T-helper 2 cell (primary cell): ENCODE data around the gene UAP1.
A peak's percentile ranks its signal among the peaks of the same experiment; 100 is the strongest.

Experiments used
- DNase-seq, 5 experiments: peaks; one replicate each; pipeline versions ENCODE4 v3.0.0 to v3.0.0-alpha.2; 2012 to 2022
- total RNA-seq, 2 donors: gene quantifications; one replicate each; lab custom pipeline; 2026; lab: John Stamatoyannopoulos, UW

UAP1 gene
- total RNA-seq: 38.7 to 124 reads per million in 2 donors

GRCh38 chr1:162561616-162562469 lies at the start of gene UAP1:
Gene UAP1, plus strand, starts transcription at chr1:162561722. Its CDS starts 4,347 bp downstream, at chr1:162566069.
- peak in 1 of 5 experiments; percentile 75 for DNase-seq

- no peak for DNase-seq
These were observed 34.2 kb upstream of the UAP1 start for GRCh38 chr1:162527314-162527713.

- no peak for DNase-seq
These were observed 31.1 kb upstream of the UAP1 start for GRCh38 chr1:162530307-162530987.

- DNase-seq: no peak
These were observed 30.6 kb upstream of the UAP1 start for GRCh38 chr1:162530988-162531319.

GRCh38 chr1:162535501-162535900 lies 26.0 kb upstream of the UAP1 start:
- DNase-seq: no peak

DNA sequence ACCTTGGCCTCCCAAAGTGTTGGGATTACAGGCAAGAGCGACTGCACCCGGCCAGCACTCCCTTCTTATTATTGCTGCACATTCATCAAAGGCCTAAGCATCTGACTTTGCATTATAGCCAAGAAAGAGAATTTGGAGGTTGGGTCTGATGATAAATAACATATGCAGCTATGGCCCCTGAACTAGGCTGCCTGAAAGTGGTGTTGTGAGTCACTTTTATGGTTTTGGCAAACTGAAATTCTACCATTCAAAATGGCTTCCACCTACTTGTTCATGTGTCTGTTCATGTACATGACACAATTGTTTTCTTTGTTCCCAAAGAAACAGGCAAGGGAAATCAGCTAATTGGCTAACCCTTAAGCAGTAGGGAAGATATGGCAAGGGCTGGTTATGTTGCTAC lies 25.0 kb upstream of the UAP1 start:
- DNase-seq: peak in 1 of 5 experiments; percentile 11

DNA sequence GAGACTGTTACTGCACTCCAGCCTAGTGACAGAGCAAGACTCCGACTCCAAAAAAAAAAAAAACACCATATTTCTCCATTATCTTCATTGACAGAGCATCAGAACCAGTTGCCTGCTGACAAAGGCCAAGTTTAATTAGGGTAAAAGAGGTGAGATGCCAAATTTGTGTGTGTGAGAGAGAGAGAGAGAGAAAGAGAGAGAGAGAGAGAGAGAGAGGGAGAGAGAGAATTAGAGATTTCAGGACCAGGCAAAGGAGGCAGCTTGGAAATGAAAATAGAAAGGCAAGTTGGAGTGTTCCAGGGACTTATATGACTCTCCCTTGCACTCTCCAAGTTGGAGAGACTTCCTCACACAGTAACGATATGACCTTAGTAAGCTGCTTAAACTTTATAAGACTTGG lies 24.3 kb upstream of the UAP1 start:
- DNase-seq: no peak

GRCh38 chr1:162538815-162539431 lies 22.6 kb upstream of the UAP1 start:
- DNase-seq: peak in 1 of 5 experiments; percentile 54

DNA sequence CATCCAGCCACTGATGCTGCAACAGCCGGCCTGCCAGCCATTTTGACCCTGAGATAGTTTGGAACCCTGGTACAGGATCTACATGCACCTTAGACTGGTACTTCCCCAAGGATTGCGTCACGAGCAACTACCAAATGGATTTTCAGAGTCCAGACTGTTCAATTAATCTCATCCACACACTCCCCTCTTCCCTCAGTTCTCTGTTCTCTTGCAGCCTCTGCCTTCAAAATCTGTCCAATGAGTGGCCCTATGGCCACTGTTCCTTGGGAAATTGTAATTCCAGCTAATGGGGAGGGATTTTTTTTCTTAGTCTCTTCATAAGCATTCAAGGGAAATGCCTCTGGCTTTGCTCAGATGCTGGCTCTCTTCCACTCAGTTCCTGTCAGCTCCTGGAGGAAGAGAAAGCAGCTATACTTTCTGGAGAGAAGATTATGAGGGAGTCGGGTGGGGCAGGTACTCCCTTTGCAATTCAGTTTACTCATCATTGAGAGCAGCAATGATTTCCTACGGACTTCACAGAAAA lies 19.8 kb upstream of the UAP1 start:
- no peak for DNase-seq

DNA sequence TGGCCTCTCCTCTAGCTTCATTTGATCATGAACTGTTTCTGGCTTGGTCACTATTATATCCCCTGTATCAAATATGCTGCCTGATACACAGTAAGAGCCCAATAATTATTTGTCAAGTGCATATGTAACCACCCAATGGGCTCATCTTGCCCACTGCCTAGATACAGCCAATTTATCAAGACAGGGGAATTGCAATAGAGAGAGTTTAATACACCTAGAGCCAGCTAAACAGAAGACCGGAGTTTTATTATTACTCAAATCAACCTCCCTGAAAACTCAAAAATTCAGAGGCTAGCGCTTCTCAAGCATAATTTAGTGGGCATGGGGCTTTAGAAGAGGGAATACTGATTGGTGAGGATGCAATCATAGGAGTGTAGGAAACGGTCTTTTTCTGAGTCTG lies 18.3 kb upstream of the UAP1 start:
- no peak for DNase-seq

- peak in 2 of 5 experiments; percentile 10 to 57 for DNase-seq
These were observed 13.4 kb upstream of the UAP1 start for GRCh38 chr1:162548170-162548569.

- no peak for DNase-seq
These were observed 12.5 kb upstream of the UAP1 start for GRCh38 chr1:162549001-162549400.

DNA sequence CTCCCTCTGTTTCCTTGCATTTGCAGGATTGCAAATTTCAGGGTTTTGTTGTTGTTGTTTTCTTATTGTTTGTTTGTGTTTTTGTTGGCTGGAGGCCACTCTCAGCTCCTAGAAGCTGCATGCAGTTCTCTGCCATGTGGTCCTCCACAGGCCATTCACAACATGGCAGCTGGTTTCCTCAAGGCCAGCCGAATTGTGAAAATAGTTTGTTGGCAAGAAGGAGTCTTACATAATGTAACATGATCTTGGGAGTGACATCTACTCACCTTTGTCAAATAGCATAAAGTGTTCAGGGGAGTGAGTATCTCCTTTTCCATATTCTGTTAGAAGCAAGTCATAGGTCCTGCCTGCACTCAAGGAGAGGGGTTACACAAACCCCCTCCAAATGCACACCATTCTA lies 10.6 kb upstream of the UAP1 start:
- no peak for DNase-seq

- DNase-seq: no peak
These were observed 9.4 kb upstream of the UAP1 start for GRCh38 chr1:162551969-162552683.

GRCh38 chr1:162552684-162553252 lies 8.8 kb upstream of the UAP1 start:
- DNase-seq: no peak

- no peak for DNase-seq
These were observed 7.3 kb upstream of the UAP1 start for GRCh38 chr1:162554258-162554657.

DNA sequence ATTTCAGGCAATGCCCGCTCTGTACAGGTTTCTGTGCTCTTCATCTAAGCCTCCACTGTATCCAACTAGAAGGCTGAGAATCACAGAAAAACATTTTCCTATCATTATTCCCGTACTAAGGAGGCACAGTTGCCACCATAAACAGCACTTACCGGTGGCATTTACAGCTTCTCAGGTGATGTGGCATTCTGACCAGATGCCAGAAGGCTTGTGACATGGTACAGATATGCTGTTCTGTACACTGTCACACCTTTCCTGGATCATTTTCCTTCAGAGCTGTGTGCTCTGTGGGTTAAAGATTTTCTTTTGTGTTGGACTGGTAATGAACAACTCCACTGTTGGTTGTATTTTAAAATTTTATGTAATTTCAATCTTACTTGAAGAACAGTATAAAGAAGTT lies 4.0 kb upstream of the UAP1 start:
- DNase-seq: no peak

- DNase-seq: no peak
These were observed 1.1 kb upstream of the UAP1 start for GRCh38 chr1:162560303-162561036.

GRCh38 chr1:162561037-162561615 lies 396 bp upstream of the UAP1 start:
- DNase-seq: peak; percentile 96 to 99 (median 98)

DNA sequence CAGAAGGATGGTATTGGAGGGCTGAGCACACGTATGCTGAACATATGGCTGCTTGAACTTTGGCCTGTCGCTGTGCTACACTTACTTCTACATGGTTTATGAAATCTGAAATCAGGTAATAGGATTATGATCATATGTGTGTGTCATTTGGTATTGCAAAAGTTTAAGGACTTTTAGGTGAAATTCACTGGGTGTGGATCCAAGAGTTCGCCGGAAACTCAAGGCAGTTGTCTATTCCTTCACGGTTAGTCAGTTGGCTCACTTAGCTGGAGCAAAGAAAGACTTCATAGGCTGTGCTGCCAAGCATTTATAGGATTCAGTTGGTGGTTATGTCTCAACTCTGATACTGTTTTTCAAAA lies 927 bp downstream of the UAP1 start:
- DNase-seq: peak in 1 of 5 experiments; percentile 44

DNA sequence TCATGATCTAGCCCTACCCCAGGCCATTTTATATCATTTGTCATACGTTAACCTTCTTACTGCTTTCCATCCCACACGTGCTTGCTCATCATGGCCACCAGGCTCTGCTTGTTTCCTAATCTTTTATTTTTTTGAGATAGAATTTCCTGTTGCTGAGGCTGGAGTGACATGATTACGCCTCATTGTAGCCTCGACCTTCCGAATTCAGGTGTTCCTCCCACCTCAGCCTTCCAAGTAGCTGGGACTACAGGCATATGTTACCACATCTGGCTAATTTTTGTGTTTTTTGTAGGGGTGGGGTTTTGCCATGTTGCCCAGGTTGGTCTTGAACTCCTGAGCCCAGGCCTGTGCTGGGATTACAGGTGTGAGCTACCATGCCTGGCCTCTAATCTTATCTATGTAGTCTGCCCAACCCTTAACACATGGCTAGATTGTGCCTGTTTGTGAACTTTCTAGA lies 3.3 kb downstream of the UAP1 start:
- no peak for DNase-seq
